GM12878 (cell line): ENCODE measurements around the gene OVOL3. TPM values are rescaled to one million over a fixed set of nuclear protein-coding genes. Genes with fewer than 3 reads are reported as not detected.

Source experiments
- BCL11A ChIP-seq: IDR thresholded peaks from 2 replicates; pipeline ENCODE4 v1.6.1; 2011; ENCODE audit warnings: low read depth, low read length
- BMI1 ChIP-seq: fragments of 450-650 bp; IDR thresholded peaks from 2 replicates; pipeline ENCODE4 v1.6.1; 2016; ENCODE audit warnings: mild to moderate bottlenecking, moderate library complexity, borderline replicate concordance
- EZH2 ChIP-seq: IDR thresholded peaks from 2 replicates; pipeline ENCODE4 v1.6.1; 2012; ENCODE audit warnings: low read depth, mild to moderate bottlenecking, control low read depth, inconsistent platforms, low read length, borderline replicate concordance; ENCODE audit not compliant: control insufficient read depth
- FOS ChIP-seq: IDR thresholded peaks from 3 replicates; pipeline ENCODE4 v1.6.1; 2011; ENCODE audit warnings: borderline replicate concordance; ENCODE audit not compliant: insufficient read length; ENCODE audit errors: extremely low read depth
- HDGF ChIP-seq: fragments of 450-650 bp; IDR thresholded peaks from 2 replicates; pipeline ENCODE4 v1.6.1; 2016; ENCODE audit warnings: antibody characterized with exemption
- LARP7 ChIP-seq: fragments of 450-650 bp; IDR thresholded peaks from 2 replicates; pipeline ENCODE4 v1.6.1; 2017; ENCODE audit warnings: mild to moderate bottlenecking
- MYC ChIP-seq: IDR thresholded peaks from 2 replicates; pipeline ENCODE4 v1.6.1; 2011; ENCODE audit warnings: mild to moderate bottlenecking, low read length, moderate library complexity, inconsistent platforms; ENCODE audit not compliant: insufficient read depth, insufficient replicate concordance, insufficient read length, severe bottlenecking
- NR2C1 ChIP-seq: fragments of 450-650 bp; IDR thresholded peaks from 2 replicates; pipeline ENCODE4 v1.6.1; 2017; ENCODE audit warnings: antibody characterized with exemption, mild to moderate bottlenecking, moderate library complexity
- PKNOX1 ChIP-seq: fragments of 450-650 bp; IDR thresholded peaks from 2 replicates; pipeline ENCODE4 v1.6.1; 2016; ENCODE audit warnings: mild to moderate bottlenecking
- RFX5 ChIP-seq: IDR thresholded peaks from 2 replicates; pipeline ENCODE4 v1.6.1; 2011; ENCODE audit warnings: low read depth, low read length, improper control_type of control experiment
- SREBF2 ChIP-seq: IDR thresholded peaks from 2 replicates; pipeline ENCODE4 v1.6.1; 2012; ENCODE audit warnings: mild to moderate bottlenecking, low read length
- TBL1XR1 ChIP-seq: IDR thresholded peaks from 2 replicates; pipeline ENCODE4 v1.6.1; 2012; ENCODE audit warnings: low read depth, low read length, improper control_type of control experiment
- TCF7 ChIP-seq: IDR thresholded peaks from 2 replicates; pipeline ENCODE4 v1.6.1; 2014; ENCODE audit warnings: antibody characterized with exemption, borderline replicate concordance
- YBX1 ChIP-seq: fragments of 450-650 bp; IDR thresholded peaks from 2 replicates; pipeline ENCODE4 v1.6.1; 2016; ENCODE audit warnings: antibody characterized with exemption
- ZNF207 ChIP-seq: fragments of 450-650 bp; IDR thresholded peaks from 2 replicates; pipeline ENCODE4 v1.6.1; 2014; ENCODE audit warnings: antibody characterized with exemption, mild to moderate bottlenecking, borderline replicate concordance
- polyA plus RNA-seq, 11 experiments: library from polyadenylated mRNA; depleted of rRNA in 4 of 11; unstranded in 6 of 11; stranded (reverse) in 5 of 11; fragments of >200 nt; fragmentation: Nextera tagmentation in 4 of 11; fragmentation: Illumina TruSeq in 1 of 11; extraction: Ambion mirVana in 4 of 11; extraction: Trizol in 1 of 11; gene quantifications; 1 replicate in 1 of 11; 2 replicates in 10 of 11; pipeline versions ENCODE4 v1.2.1 to v1.2.3, GENCODE V29; 2011 to 2016; ENCODE audit warnings: inconsistent platforms in 2 of 11, missing spikeins in 2 of 11, low read depth in 1 of 11
- total RNA-seq, 4 experiments: library from RNA; depleted of rRNA in 3 of 4; stranded (reverse); fragments of >200 nt in 3 of 4; fragmentation: Illumina TruSeq in 1 of 4; extraction: Trizol in 1 of 4; gene quantifications; 2 replicates each; pipeline versions ENCODE4 v1.2.1 to v1.2.3, GENCODE V29; 2013 to 2021
- TF ChIP-seq, protein P1 (sequence below): fragments of 150-350 bp; IDR thresholded peaks from 2 replicates; pipeline ENCODE4 v1.6.1; 2014; ENCODE audit warnings: mild to moderate bottlenecking, low read depth, low read length
- TF ChIP-seq, protein P2 (sequence below): IDR thresholded peaks from 2 replicates; pipeline ENCODE4 v1.6.1; 2012; ENCODE audit warnings: low read depth, low read length, improper control_type of control experiment
- TF ChIP-seq, protein P3 (sequence below): fragments of 450-650 bp; formaldehyde crosslinking; IDR thresholded peaks from 2 replicates; pipeline ENCODE4 v1.4.0; 2022; ENCODE audit warnings: mild to moderate bottlenecking, moderate library complexity
- TF ChIP-seq, protein P4 (sequence below): fragments of 450-650 bp; conservative IDR thresholded peaks from 2 replicates; pipeline ENCODE4 v1.6.1; 2017; ENCODE audit warnings: mild to moderate bottlenecking, moderate library complexity

Gene OVOL3
- total and polyA plus RNA-seq, 10 of the 15 experiments (the other 5 are each of a cell fraction or from before 2014, with no cell fraction given), result 0.43 TPM; not detected in 9

- peak; percentile 19; the same call in 1 of the 2 replicates for TF ChIP-seq BMI1
- peak; percentile 85 for TF ChIP-seq PKNOX1
- no peak for TF ChIP-seq TBL1XR1
- TF ChIP-seq LARP7, result 0 out of 2 replicates have a peak, but pooled peaks have one; percentile 11
- TF ChIP-seq SREBF2, result peak; percentile 74; the same call in 1 of the 2 replicates
- TF ChIP-seq, protein P1, sequence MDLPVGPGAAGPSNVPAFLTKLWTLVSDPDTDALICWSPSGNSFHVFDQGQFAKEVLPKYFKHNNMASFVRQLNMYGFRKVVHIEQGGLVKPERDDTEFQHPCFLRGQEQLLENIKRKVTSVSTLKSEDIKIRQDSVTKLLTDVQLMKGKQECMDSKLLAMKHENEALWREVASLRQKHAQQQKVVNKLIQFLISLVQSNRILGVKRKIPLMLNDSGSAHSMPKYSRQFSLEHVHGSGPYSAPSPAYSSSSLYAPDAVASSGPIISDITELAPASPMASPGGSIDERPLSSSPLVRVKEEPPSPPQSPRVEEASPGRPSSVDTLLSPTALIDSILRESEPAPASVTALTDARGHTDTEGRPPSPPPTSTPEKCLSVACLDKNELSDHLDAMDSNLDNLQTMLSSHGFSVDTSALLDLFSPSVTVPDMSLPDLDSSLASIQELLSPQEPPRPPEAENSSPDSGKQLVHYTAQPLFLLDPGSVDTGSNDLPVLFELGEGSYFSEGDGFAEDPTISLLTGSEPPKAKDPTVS, result 0 out of 2 replicates have a peak, but pooled peaks have one; percentile 37
- no peak for TF ChIP-seq YBX1
- TF ChIP-seq FOS, result peak; percentile 64
- TF ChIP-seq ZNF207, result peak; percentile 92
- peak; percentile 86 for TF ChIP-seq RFX5
- TF ChIP-seq BCL11A, result no peak
- TF ChIP-seq, protein P2, sequence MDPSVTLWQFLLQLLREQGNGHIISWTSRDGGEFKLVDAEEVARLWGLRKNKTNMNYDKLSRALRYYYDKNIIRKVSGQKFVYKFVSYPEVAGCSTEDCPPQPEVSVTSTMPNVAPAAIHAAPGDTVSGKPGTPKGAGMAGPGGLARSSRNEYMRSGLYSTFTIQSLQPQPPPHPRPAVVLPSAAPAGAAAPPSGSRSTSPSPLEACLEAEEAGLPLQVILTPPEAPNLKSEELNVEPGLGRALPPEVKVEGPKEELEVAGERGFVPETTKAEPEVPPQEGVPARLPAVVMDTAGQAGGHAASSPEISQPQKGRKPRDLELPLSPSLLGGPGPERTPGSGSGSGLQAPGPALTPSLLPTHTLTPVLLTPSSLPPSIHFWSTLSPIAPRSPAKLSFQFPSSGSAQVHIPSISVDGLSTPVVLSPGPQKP, result no peak
- TF ChIP-seq NR2C1, result no peak
- TF ChIP-seq, protein P3, sequence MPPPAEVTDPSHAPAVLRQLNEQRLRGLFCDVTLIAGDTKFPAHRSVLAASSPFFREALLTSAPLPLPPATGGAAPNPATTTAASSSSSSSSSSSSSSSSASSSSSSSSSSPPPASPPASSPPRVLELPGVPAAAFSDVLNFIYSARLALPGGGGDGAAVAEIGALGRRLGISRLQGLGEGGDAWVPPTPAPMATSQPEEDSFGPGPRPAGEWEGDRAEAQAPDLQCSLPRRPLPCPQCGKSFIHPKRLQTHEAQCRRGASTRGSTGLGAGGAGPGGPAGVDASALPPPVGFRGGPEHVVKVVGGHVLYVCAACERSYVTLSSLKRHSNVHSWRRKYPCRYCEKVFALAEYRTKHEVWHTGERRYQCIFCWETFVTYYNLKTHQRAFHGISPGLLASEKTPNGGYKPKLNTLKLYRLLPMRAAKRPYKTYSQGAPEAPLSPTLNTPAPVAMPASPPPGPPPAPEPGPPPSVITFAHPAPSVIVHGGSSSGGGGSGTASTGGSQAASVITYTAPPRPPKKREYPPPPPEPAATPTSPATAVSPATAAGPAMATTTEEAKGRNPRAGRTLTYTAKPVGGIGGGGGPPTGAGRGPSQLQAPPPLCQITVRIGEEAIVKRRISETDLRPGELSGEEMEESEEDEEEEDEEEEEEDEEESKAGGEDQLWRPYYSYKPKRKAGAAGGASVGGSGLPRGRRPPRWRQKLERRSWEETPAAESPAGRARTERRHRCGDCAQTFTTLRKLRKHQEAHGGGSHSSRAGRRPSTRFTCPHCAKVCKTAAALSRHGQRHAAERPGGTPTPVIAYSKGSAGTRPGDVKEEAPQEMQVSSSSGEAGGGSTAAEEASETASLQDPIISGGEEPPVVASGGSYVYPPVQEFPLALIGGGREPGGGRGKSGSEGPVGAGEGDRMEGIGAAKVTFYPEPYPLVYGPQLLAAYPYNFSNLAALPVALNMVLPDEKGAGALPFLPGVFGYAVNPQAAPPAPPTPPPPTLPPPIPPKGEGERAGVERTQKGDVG (CRISPR knock-in tag), result no peak
- no peak for TF ChIP-seq TCF7
- peak; percentile 89; the same call in 1 of the 2 replicates for TF ChIP-seq HDGF
- TF ChIP-seq, protein P4, sequence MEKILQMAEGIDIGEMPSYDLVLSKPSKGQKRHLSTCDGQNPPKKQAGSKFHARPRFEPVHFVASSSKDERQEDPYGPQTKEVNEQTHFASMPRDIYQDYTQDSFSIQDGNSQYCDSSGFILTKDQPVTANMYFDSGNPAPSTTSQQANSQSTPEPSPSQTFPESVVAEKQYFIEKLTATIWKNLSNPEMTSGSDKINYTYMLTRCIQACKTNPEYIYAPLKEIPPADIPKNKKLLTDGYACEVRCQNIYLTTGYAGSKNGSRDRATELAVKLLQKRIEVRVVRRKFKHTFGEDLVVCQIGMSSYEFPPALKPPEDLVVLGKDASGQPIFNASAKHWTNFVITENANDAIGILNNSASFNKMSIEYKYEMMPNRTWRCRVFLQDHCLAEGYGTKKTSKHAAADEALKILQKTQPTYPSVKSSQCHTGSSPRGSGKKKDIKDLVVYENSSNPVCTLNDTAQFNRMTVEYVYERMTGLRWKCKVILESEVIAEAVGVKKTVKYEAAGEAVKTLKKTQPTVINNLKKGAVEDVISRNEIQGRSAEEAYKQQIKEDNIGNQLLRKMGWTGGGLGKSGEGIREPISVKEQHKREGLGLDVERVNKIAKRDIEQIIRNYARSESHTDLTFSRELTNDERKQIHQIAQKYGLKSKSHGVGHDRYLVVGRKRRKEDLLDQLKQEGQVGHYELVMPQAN, result peak; percentile 91
- TF ChIP-seq EZH2, result no peak
- peak; percentile 98 for TF ChIP-seq MYC
Observed at GRCh38 chr19:36114721-36115452, 3.9 kb downstream of the OVOL3 start, which contains the start of gene POLR2I (continued).
